Urothelium cell line (cell line): ENCODE data around the gene CYP51A1.
"Not testable (repeated sequence)": the region's sequence is repeated elsewhere in the genome, so short reads cannot be mapped to it uniquely, and the experiment has no call there.

Experiments used
- DNase-seq: peaks from one replicate; pipeline ENCODE4 v3.0.0; 2011; ENCODE audit warnings: low spot score, mixed read lengths
- FAIRE-seq: peaks from 2 replicates; lab custom pipeline; 2011; peaks lifted over from hg19 to GRCh38; lab: Jason Lieb, UNC

CYP51A1 gene

DNA sequence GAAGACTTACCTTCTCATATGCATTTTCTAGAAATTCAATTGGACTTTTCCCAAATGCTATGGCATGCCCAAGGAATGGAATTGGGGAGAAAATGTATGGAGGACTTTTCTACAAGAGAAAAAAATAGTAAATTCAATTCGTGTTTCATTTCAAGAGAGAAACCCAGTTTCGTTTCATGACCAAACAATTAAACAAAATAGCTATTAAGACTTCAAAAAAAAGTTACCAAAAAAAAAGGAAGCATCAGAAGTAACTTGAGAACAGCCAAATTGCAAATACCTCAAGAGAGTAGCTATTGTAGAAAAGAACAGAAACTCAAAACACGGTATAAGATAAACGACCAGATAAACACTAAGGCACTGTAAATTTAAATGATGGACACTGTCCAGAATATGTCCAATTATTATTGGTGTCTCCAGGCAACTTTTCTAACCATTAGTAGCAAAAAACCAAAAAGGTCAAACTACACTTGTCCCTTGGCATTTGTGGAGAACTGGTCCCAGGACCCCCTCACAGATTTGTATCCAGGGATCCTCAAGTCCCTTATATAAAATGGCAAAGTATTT lies 2.4 kb downstream of the CYP51A1 start:
- DNase-seq (no peak), FAIRE-seq (no peak)

DNA sequence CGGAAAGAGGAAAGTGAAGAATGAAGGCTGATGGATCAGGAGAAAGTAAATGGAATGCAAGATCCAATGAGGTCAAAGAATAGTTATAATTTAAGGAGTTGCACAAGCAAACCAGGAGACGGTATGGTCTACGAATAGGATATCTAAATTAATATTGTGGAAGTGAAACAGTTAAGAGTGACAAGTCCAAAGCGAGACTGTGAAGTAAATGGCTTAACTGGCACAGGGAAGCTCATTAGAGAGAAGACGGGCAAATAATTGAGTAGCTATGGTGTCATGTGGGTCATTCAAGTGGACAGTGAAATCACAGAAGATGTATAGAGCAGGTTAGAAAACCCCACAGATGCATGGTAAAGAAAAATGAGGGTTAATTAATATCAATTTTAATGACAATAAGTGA lies 3.2 kb downstream of the CYP51A1 start:
- FAIRE-seq (no peak), DNase-seq (no peak)

DNA sequence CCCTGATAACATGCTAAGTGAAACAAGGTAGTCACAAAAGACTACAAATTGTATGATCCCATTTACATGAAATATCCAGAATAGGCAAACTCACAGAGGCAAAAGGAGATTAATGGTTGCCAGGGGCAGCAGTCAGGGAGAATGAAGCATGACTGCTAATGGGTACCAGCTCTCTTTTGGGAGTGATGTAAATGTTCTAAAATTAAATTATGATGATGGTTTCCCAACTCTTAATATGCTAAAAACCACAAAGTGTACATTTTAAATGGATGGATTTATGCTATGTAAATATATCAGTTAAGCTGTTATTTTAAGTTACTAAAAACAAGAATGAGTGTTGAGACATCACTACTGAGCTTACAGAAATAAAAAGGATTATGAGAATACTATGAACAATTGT lies 12.6 kb downstream of the CYP51A1 start:
- FAIRE-seq, result no peak
- DNase-seq, result no peak

DNA sequence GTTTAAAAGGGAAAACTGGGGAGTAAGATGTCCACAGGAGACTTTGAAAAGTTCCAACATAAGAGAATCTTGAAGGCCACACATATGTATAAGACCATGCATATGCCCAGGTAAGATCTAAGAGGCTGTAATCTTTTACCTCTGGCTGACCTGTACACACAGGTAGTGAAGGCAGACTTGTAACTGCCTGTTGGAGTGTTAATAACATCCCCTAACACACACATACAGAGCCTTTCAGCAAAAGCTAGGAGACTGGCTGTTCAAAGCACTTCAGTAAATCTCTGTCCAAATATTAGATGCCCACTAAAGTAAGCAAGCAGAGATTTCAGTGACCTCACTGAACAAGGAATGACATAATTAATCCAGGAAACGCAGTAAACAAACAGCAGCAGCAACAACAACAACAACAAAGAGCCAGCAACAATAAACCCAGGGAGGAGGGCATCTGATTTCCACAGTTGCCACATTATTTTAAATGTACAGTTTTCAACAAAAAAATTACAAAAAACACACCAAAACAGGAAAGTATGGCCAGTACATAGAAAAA lies 15.0 kb downstream of the CYP51A1 start:
- DNase-seq, result no peak
- no peak for FAIRE-seq

DNA sequence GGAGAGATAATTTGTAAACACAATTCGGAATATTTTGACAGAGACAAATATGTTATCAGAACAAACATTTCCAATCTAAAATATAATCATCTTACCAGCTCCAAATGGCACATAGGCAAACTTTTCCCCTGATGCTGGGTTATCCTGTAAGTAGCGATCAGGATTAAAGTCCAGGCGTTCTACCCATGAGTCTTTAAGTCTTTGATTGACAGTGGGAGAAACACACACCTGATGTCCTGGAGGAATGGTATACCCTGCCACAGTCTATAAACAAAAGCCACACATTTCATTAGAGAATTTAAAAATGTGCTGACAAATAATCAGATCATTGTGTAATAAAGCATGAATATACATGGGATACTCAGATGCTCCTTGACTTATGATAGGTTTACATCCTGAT lies 17.3 kb downstream of the CYP51A1 start:
- no peak for DNase-seq
- FAIRE-seq, result no peak

DNA sequence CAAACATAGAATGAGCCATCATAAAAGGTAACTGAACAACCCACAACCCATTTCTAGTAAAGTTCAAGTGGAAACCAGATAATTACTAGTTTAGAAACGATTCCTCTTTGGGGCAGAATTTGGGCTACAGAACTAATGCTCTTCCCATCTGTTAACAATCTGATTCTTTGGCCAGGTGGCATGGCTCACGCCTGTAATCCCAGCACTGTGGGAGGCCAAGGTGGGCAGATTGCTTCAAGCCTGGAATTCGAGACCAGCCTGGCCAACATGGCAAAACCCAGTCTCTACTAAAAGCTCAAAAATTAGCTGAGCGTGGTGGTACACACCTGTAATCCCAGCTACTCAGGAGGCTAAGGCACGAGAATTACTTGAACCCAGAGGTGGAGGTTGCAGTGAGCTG lies 18.5 kb downstream of the CYP51A1 start:
- FAIRE-seq (no peak), DNase-seq (no peak)

DNA sequence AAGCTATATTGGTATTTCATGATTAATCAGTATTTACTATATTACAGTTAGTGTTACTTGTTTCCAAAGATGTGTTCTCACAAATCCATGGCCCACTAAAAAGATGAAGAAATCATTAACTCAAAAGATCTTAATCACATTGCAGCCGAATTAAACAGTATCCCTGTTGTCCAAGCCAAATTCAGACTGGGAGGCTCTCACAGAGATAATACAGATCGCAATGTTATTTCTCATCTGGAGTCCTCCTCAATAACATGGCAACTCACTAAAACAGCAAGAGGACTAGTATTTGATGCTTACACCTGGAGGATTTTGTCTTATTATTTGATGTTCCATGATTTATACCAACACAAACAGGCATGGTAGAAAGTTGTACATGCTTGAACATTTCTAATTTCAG lies 23.4 kb downstream of the CYP51A1 start:
- FAIRE-seq, result no peak
- DNase-seq, result no peak

DNA sequence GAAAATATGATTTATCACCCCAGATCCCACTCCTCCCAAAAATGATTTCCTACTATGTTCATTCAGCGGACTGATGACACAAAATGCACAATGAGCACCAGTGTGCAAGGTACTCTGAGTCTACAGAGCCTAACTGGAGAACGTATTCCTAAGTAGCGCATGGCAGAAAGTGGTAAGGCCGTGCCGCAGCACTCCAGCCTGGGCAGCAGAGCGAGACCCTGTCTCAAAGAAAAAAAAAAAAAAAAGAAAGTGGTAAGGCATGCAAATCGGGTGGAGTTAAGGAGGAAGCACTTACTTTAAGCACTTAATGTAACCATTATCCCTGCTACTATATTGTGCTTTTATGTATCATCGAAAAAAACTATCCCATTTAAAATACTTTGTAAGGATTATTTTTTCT lies 25.5 kb downstream of the CYP51A1 start:
- no peak for DNase-seq
- FAIRE-seq, result no peak

DNA sequence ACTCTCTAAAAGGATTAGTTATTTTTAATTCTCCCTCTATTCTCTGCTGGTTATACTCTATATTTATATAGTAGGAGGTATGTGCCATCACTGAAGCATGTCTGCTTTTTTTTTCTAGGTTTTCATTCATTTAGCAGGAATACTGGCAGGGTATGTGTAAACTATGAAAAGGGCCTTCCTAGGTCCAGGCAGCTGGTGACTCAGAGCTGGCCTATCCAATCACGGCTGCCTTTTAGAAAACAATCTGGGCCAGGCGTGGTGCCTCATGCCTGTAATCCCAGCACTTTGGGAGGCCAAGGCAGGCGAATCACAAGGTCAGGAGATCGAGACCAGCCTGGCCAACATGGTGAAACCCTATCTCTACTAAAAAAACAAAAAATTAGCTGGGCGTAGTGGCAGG lies 31.4 kb downstream of the CYP51A1 start:
- FAIRE-seq, DNase-seq: not testable (repeated sequence)

DNA sequence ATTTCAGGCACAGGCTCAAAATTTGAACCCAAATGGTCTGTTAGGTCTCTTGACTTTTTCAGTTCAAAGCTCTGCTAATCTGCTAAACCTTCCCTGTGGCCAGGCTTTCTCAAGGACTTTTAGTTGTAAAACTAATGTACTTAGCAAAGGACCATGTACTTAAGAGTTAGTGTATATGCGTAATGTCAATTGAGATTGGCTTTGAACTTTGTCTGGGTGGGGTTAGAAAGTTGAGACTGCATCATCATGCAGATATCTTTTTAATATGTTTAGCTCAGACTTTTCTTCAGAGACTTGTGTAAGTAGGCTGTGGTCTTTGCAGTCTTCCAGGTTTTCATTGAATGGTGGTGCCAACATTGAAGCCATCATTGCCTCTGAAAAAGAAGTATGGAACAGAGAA lies 33.7 kb downstream of the CYP51A1 start:
- FAIRE-seq (no peak), DNase-seq (no peak)

DNA sequence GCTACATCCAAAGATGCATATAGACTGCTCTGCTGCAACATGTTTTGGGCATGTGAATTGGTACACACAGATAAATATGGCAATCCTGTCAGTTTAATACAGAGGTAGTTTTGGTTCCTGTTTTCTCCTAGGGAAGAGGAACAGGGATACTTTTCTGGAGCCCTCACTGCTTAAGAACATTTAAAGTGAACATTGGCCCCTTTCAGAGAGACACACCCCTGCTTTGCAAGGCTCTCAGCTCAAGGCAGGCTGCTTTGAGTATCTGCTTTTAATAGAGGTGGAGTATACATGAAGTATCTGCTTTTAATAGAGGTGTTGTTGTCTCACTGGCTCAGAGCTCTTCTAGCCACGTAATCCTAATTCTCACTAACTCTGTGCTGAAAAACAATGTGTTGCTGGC lies 38.9 kb downstream of the CYP51A1 start:
- no peak for FAIRE-seq
- no peak for DNase-seq

DNA sequence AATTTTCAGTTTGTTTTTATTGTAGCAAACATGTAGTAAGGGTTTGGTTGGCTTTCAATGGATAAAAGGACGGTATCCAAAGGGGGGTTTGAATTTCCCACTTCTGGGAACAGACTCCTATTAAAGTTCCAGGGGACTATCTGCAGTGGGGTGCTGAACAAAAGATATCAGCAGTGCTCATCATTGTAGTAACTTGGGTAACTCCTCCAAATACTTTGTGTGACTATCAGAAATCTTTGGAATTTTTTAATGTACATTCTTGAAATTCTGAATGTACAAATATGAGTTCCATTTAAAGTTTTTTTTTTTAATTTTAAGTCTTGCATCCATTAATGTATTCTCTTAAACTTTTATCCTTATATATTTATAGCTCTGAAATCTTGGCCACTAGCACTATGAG lies 42.1 kb downstream of the CYP51A1 start:
- FAIRE-seq, result no peak
- no peak for DNase-seq

DNA sequence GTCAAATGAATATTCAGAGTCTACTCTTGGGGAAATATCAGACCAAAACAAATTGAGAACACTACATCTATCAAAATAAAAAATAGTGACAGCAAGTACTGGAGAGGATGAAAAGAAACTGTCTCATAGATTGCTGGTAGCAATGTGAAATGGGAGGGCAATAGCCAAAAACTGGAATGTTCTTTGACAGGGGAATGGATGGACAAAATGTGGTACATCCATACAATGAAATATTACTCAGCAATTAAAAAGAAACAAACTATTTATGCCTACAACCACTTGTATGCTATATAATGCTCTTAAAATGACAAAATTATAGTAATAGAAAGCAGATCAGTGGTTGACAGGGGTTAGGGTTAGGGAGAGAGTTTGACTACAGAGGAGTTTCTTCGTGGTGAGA lies 46.0 kb downstream of the CYP51A1 start:
- FAIRE-seq (no peak), DNase-seq (no peak)

DNA sequence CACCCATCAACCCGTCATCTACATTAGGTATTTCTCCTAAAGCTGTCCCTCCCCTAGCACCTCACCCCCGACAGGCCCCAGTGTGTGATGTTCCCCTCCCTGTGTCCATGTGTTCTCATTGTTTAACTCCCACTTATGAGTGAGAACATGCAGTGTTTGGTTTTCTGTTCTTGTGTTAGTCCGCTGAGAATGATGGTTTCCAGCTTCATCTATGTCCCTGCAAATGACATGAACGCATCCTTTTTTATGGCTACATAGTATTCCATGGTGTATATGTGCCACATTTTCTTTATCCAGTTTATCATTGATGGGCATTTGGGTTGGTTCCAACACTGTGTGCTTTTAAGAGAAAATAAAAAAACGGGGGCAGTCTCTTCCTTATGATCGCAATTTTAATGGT lies 50.4 kb downstream of the CYP51A1 start:
- not testable (repeated sequence) for DNase-seq, FAIRE-seq

DNA sequence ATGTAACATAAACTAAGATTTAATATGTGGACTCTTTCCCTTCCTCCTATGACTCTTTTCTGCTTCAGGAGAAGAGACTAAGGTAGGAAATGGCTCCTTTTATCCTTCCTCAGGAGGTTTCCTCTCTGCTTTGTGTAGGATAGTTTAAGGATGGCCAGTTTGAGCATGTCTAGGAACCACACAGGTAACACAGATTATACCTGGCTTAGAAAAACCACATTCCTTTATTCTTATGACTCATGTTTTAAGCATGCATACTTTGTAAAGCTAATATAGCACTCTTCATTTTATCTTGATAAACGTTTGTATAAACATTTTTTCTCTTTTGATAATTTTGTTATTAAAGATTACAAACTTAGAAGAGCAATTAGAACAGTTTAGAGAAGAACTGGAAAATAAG lies 57.8 kb downstream of the CYP51A1 start:
- FAIRE-seq (no peak), DNase-seq (peak; percentile 14)

DNA sequence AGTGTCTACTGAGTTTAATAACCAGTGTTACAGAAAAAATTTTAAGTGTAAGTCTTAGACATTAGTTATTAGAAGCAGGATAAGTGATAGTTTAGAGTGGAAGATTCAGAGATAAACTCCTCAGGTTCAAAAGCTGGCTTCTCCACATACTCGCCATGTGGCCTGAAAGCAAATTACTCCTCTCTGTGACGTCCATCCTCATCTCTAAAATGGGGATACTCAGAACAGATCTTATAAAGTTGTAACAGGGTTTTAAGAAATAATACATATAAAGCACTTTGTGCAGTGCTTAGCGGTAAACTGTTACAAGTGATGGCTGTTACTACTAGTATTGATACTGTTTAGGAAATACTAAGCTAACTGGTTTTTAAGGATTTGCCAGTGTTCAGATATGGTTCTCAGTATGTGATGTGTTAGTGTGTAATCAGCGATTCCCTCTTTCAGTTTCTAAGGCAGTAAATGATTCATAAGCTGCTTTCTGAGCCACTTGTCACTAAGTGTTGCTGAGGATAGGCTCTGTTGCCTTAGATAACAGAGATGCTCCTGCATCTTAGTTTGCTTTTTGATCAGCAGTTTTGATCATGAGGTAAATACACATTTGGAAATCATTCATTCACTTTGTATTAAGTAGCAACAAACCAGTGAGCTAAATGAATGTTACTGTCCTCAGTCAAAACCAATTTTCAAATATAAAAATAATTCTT lies 58.7 kb downstream of the CYP51A1 start:
- DNase-seq (no peak), FAIRE-seq (no peak)

DNA sequence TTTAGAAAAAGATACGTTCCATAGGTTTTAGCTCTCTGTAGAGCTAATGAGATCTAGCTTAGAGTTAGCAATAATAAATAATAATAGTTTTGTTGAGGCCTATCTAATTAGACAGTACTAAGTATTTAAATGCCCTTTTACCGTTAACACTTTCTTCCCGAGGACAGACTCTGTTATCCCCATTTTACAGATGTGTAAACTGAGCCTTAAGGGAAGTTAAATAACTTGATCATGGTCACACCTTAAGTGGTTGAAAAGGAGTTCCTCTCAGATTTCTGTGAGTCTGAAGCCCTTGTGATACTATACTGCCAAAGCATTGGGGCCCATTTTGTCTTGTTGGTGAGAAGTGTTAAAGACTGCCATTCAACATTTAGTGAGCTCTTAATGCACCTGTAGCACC lies 61.6 kb downstream of the CYP51A1 start:
- FAIRE-seq (no peak), DNase-seq (no peak)

DNA sequence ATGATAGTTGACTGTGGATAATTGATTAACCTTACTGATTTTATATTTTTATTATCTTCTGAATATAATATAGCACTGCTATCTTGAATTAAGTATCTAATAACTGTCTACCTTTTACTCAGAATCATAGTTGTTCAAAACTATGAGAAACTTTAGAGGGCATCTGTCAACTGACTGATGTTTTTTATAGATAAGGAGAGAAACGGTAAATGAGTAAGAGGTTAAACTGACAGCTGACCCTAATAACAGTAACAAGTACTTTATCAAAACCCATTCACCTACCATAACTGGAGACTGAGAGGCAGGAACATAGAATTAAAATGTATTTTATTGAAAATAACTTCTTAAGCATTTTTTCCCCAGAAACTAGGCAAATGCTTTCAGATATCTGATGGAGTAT lies 62.2 kb downstream of the CYP51A1 start:
- FAIRE-seq, result no peak

DNA sequence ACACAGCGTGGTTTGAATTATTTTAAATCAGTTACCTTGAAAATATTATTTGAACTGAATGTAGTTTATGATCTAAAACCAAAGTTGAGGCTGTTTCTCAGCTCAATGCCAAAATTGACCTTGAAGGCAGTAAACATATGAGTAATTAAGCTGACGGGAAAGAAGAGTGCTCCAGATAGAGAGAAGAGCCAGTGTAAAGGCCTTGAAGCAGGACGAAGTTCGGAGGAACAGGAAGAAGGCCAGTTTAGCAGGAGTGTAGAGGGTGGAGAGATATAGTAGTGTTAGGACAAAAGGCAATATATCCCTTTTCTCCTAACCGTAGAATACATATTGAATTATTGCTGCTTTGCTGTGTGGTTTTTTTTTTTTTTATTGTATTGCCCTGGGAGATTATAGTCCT lies 63.2 kb downstream of the CYP51A1 start:
- no peak for FAIRE-seq

More for the DNA sequence above, 62.2 kb downstream of the CYP51A1 start:
- no peak for DNase-seq

DNA sequence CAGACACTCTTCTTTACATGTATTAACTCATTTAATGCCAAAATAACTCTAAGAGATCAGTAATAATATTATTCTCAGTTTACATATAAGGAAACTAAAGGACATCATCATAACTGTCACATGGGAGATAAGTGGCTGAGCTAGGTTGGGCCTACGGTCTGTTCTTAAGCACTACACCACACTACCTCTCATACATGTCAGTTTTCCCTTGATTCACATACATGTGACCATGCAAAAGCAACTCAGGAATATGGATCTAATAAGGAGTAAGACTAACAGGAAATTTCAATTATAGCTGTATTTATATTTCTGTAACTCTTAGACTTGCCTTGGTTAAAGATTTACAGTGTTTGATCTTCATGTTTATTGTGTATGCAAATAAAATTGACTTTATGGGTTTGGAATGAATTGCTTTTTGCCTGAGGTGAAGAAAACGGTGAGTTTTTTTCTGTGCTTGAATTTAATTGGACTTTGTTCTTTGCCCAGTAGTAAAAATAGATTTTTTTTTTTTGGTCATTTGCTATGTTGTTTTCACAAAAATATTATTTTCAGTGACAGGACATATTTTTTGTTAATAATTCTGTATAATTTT lies 69.7 kb downstream of the CYP51A1 start:
- no peak for DNase-seq
- no peak for FAIRE-seq

More for the DNA sequence above, 63.2 kb downstream of the CYP51A1 start:
- no peak for DNase-seq
